Measurements from ENCODE around the gene RUFY3. TPM values are rescaled to one million over a fixed set of nuclear protein-coding genes. Genes with fewer than 3 reads are reported as not detected.
"Not testable (repeated sequence)": the region's sequence is repeated elsewhere in the genome, so short reads cannot be mapped to it uniquely, and the experiment has no call there.

The RUFY3 gene
- total and polyA plus RNA-seq, 2 of the 4 experiments (the other 2 are of a cell fraction): 19.6 to 28.9 TPM

DNA sequence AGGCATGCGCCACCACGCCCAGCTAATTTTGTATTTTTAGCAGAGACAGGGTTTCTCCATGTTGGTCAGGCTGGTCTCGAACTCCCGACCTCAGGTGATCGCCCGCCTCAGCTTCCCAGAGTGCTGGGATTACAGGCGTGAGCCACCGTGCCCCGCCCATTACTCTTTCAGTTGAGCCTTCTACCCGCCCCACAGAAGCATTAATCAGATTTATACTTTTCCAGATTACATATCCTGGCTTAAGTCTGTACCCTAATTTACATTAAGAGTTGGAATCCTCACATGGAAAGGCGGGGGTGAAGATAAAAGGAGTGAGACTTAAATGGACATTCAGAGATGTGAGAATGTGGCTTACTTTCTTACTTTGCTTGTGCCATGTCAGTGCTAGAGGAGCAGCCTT lies 4.8 kb downstream of the RUFY3 start:
- H3K4me1 ChIP-seq (ENCODE audit: control insufficient read depth, insufficient read depth, low read length); H3K23ac ChIP-seq (ENCODE audit: low read depth, low read length); BruUV-seq (replicated peaks); H4K91ac ChIP-seq (ENCODE audit: insufficient read depth, low read depth, low read length); H2AK5ac ChIP-seq (ENCODE audit: low read depth, low read length); H3K4me3 ChIP-seq (ENCODE audit: insufficient read depth, low read depth, low read length); H3K27me3 ChIP-seq (ENCODE audit: control insufficient read depth, insufficient read depth, low read length); H4K8ac ChIP-seq (ENCODE audit: low read depth in 2 of 2, low read length in 2 of 2); H2BK15ac ChIP-seq (ENCODE audit: low read depth, low read length); in situ Hi-C loops (cut with MboI; ENCODE audit: low sequenced_read_pairs); H2AK9ac ChIP-seq (replicated peaks; ENCODE audit: low read depth, low read length, poor library complexity); H4K5ac ChIP-seq (ENCODE audit: low read depth, low read length); H2AFZ ChIP-seq (replicated peaks; ENCODE audit: low read length, poor library complexity); H3K9ac ChIP-seq (ENCODE audit: low read depth, low read length); H4K20me1 ChIP-seq (ENCODE audit: insufficient read depth, low read length); intact Hi-C loops (cut with micrococcal nuclease); dilution Hi-C loops (cut with HindIII; ENCODE audit: low sequenced_read_pairs, unreplicated experiment); H3K4ac ChIP-seq (ENCODE audit: low read depth, low read length); H3K4me2 ChIP-seq (ENCODE audit: low read depth, low read length); H3K14ac ChIP-seq (replicated peaks; ENCODE audit: low read depth, low read length); ATAC-seq (ENCODE audit: low read depth); H2BK120ac ChIP-seq (ENCODE audit: low read depth, low read length); H3K36me3 ChIP-seq (ENCODE audit: control insufficient read depth, insufficient read depth, low read length); H3K27ac ChIP-seq (ENCODE audit: insufficient read depth, low read length); CTCF ChIA-PET; DNase-seq; H2BK20ac ChIP-seq (ENCODE audit: low read depth, low read length); H2BK5ac ChIP-seq (ENCODE audit: low read depth, low read length, poor library complexity, severe bottlenecking); H3K9me1 ChIP-seq (ENCODE audit: insufficient read depth, low read length); H3K9me3 ChIP-seq (ENCODE audit: control insufficient read depth, insufficient read depth, low read length); H3K56ac ChIP-seq (ENCODE audit: extremely low read depth, insufficient read depth, low read length); H3K18ac ChIP-seq (ENCODE audit: low read depth, low read length): not testable (repeated sequence)
- WGBS, 2 experiments (ENCODE audit: extremely low coverage in 2 of 2, insufficient read length in 1 of 2): no CpG with 5 or more reads among the region's 11 CpGs
- H3K79me1 ChIP-seq (ENCODE audit: low read depth in 1 of 2, low read length in 2 of 2): peaks cover 20 to 55% of the 10 kb centered on the region in 2 experiments
- POLR2A ChIA-PET (ENCODE audit: unreplicated experiment): interaction anchor here (0.6 kb wide), 1 partner anchor 13 kb away, joined by 3 read pairs; no protein-coding TSS in a partner anchor

Data from IMR-90 (cell line).